Smooth muscle cell (in vitro differentiated cells): ENCODE data around the gene CD1E. TPM values are rescaled to one million over a fixed set of nuclear protein-coding genes. Genes with fewer than 3 reads are reported as not detected.

Source experiments
- DNase-seq: peaks from one replicate; lab custom pipeline; 2025; ENCODE audit not compliant: unreplicated experiment; lab: John Stamatoyannopoulos, UW
- H2AFZ ChIP-seq: fragments of 200-600 bp; sonication (generic); 2 replicates; pipeline ENCODE4 v1.6.0; 2016; ENCODE audit warnings: antibody characterized with exemption, low read depth, mild to moderate bottlenecking
- H3F3A ChIP-seq: fragments of 200-600 bp; sonication (generic); 2 replicates; pipeline ENCODE4 v1.6.0; 2017; ENCODE audit warnings: antibody characterized with exemption, low read depth
- H3K27ac ChIP-seq: fragments of 200-600 bp; sonication (generic); 2 replicates; pipeline ENCODE4 v1.5.1; 2016; ENCODE audit warnings: low read depth, mild to moderate bottlenecking
- H3K27me3 ChIP-seq: fragments of 200-600 bp; sonication (generic); 2 replicates; pipeline ENCODE4 v1.6.1; 2016; ENCODE audit warnings: low read depth, mild to moderate bottlenecking
- H3K36me3 ChIP-seq: fragments of 200-600 bp; sonication (generic); 2 replicates; pipeline ENCODE4 v1.5.1; 2016; ENCODE audit warnings: low read depth
- H3K4me1 ChIP-seq: fragments of 200-600 bp; sonication (generic); 2 replicates; pipeline ENCODE4 v1.5.1; 2016; ENCODE audit warnings: low read depth
- H3K4me2 ChIP-seq: fragments of 200-600 bp; sonication (generic); 2 replicates; pipeline ENCODE4 v1.6.0; 2016; ENCODE audit warnings: mild to moderate bottlenecking
- H3K4me3 ChIP-seq: fragments of 200-600 bp; sonication (generic); 2 replicates; pipeline ENCODE4 v1.5.1; 2016; ENCODE audit warnings: mild to moderate bottlenecking
- H3K79me2 ChIP-seq: fragments of 200-600 bp; sonication (generic); 2 replicates; pipeline ENCODE4 v1.6.0; 2016; ENCODE audit warnings: low read depth, mild to moderate bottlenecking
- H3K9ac ChIP-seq: fragments of 200-600 bp; sonication (generic); 2 replicates; pipeline ENCODE4 v1.6.0; 2016; ENCODE audit warnings: low read depth
- H3K9me3 ChIP-seq: fragments of 200-600 bp; sonication (generic); replicated peaks from 2 replicates; pipeline ENCODE4 v1.5.1; 2016; ENCODE audit warnings: low read depth
- H4K20me1 ChIP-seq: fragments of 200-600 bp; sonication (generic); 2 replicates; pipeline ENCODE4 v1.6.0; 2016; ENCODE audit warnings: low read depth
- WGBS: methylation state at CpG from one replicate; pipeline ENCODE4 v1.1.7; 2016; ENCODE audit warnings: low lambda C conversion rate; 5-methylcytosine and 5-hydroxymethylcytosine counted together
- polyA plus RNA-seq: library from polyadenylated mRNA; unstranded; fragments of >200 nt; fragmentation: Nextera tagmentation; extraction: Ambion mirVana; gene quantifications from 2 replicates; pipeline ENCODE4 v1.2.1, GENCODE V29; 2016
- total RNA-seq: library from RNA; depleted of rRNA; stranded (reverse); fragments of >200 nt; gene quantifications from 2 replicates; pipeline ENCODE4 v1.2.3, GENCODE V29; 2014
- TF ChIP-seq, protein P1 (sequence below): fragments of 200-600 bp; sonication (generic); IDR thresholded peaks from 2 replicates; pipeline ENCODE4 v1.5.1; 2017; ENCODE audit warnings: borderline replicate concordance, mild to moderate bottlenecking, antibody characterized with exemption; ENCODE audit not compliant: insufficient read depth, poor library complexity, severe bottlenecking

Gene CD1E
- total and polyA plus RNA-seq, 2 experiments from 2014 or later, result not detected

DNA sequence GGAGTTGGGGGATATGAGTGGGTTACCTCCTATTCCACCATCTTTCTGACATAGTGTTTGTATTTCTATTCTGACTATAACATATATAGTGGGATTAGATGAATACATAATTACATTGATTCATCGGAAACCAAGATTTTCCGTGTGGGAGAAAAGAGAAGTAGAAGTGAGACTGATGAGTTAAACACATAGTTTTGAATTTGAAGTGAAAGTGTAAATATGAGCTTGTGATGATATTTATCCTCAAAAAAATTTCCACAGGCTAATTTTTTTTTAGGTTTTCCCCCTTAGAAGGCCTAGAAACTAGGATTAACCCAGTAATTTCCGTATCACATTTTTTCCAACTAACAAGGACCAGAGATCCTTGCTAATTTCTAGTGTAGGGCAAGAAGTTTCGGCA, 29.3 kb upstream of the CD1E start:
- no peak overlapping the region for H3K27ac ChIP-seq
- no peaks in the 10 kb centered on the region for H3K9me3 ChIP-seq
- no peak overlapping the region for H2AFZ ChIP-seq
- no peak overlapping the region for H3K4me3 ChIP-seq
- DNase-seq, result no peak
- H3F3A ChIP-seq, result no peaks in the 10 kb centered on the region
- H4K20me1 ChIP-seq, result no peaks in the 10 kb centered on the region
- TF ChIP-seq, protein P1, sequence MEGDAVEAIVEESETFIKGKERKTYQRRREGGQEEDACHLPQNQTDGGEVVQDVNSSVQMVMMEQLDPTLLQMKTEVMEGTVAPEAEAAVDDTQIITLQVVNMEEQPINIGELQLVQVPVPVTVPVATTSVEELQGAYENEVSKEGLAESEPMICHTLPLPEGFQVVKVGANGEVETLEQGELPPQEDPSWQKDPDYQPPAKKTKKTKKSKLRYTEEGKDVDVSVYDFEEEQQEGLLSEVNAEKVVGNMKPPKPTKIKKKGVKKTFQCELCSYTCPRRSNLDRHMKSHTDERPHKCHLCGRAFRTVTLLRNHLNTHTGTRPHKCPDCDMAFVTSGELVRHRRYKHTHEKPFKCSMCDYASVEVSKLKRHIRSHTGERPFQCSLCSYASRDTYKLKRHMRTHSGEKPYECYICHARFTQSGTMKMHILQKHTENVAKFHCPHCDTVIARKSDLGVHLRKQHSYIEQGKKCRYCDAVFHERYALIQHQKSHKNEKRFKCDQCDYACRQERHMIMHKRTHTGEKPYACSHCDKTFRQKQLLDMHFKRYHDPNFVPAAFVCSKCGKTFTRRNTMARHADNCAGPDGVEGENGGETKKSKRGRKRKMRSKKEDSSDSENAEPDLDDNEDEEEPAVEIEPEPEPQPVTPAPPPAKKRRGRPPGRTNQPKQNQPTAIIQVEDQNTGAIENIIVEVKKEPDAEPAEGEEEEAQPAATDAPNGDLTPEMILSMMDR, result no peak
- no peak overlapping the region for H3K4me2 ChIP-seq
- no peaks in the 10 kb centered on the region for H3K27me3 ChIP-seq
- no peaks in the 10 kb centered on the region for H3K4me1 ChIP-seq
- WGBS, result 90% methylated on average over 4 of the region's 4 CpGs
- no peaks in the 10 kb centered on the region for H3K79me2 ChIP-seq
- no peaks in the 10 kb centered on the region for H3K36me3 ChIP-seq
- no peak overlapping the region for H3K9ac ChIP-seq

DNA sequence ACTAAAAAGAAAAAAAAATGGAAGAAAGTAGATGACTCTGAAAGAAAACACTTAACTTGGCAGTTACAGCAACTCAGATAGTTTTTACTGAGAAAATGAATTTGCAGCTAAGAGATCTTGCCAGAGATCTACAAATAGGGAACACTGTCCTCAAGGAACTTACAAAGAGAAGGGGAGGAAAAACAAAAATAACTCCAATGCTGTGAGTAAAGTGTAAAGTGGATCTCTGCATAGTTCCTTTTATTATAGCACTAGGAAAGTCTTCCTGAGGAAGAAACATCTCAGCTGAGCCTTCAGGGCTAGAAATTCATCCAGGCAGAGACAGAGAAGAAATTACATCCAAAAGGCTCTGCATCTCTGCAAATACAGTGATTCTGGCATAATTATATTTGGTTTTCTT, 26.2 kb upstream of the CD1E start:
- TF ChIP-seq, protein P1, result no peak
- no peak overlapping the region for H3K4me2 ChIP-seq
- H3K79me2 ChIP-seq, result no peaks in the 10 kb centered on the region
- H3K4me1 ChIP-seq, result no peaks in the 10 kb centered on the region
- no peaks in the 10 kb centered on the region for H3K9me3 ChIP-seq
- H3K27me3 ChIP-seq, result no peaks in the 10 kb centered on the region
- H4K20me1 ChIP-seq, result no peaks in the 10 kb centered on the region
- no peaks in the 10 kb centered on the region for H3K36me3 ChIP-seq
- DNase-seq, result no peak
- H3K4me3 ChIP-seq, result no peak overlapping the region
- no peak overlapping the region for H3K9ac ChIP-seq
- H3K27ac ChIP-seq, result no peak overlapping the region
- H3F3A ChIP-seq, result no peaks in the 10 kb centered on the region
- H2AFZ ChIP-seq, result no peak overlapping the region

DNA sequence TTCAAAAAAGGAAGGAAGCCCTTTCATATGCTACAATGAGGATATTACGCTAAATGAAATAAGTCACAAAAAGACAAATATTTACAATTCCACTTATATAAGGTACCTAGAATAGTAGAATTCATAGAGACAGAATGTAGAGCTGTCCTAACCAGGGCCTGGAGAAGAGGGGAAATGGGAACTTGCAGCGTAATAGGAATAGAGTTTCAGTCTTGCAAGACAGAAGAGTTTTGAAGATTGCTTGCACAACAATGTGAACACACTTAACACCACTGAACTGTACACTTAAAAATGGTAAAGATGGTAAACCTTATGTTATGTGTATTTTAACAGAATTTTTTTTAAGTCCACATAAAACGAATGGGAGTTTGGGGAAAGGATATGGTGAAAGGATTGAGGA, 25.3 kb upstream of the CD1E start:
- Histone ChIP-seq H3K27me3 (no peaks in the 10 kb centered on the region), H3K36me3 (no peaks in the 10 kb centered on the region), H3K4me1 (no peaks in the 10 kb centered on the region), H3K27ac (no peak overlapping the region), H3K9me3 (no peaks in the 10 kb centered on the region), H4K20me1 (no peaks in the 10 kb centered on the region), H3K79me2 (no peaks in the 10 kb centered on the region), H3K4me2 (no peak overlapping the region), H3K9ac (no peak overlapping the region), H2AFZ (no peak overlapping the region), H3K4me3 (no peak overlapping the region), H3F3A (no peaks in the 10 kb centered on the region)
- TF ChIP-seq, protein P1, result no peak
- WGBS, result 92% methylated on average over 3 of the region's 3 CpGs
- DNase-seq, result no peak

DNA sequence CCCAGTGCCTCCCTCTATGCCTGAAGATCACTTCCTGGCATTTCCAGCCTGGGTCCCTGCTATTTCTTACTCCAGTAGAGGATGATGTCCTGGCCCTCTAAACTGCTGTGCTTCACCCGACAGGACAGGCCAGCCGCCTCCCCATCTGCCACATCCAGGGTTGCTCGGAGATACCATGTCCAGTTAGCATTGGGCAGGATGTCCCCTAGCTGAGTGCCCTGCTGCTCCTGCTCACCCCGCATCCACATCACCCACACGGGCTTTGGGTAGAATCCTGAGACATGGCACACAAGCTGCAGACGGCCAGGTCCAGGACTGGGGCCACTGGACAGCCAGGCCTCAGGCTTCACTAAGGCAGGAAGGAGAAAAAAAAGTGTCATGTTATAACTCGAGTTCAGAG, 24.4 kb upstream of the CD1E start:
- Histone ChIP-seq H3K79me2 (no peaks in the 10 kb centered on the region), H4K20me1 (no peaks in the 10 kb centered on the region), H3K4me3 (no peak overlapping the region), H2AFZ (no peak overlapping the region), H3K9ac (no peak overlapping the region), H3K27ac (no peak overlapping the region), H3F3A (no peaks in the 10 kb centered on the region), H3K27me3 (no peaks in the 10 kb centered on the region), H3K9me3 (no peaks in the 10 kb centered on the region), H3K36me3 (no peaks in the 10 kb centered on the region), H3K4me2 (no peak overlapping the region), H3K4me1 (no peaks in the 10 kb centered on the region)
- TF ChIP-seq, protein P1, result no peak
- no peak for DNase-seq
- WGBS, result 91% methylated on average over 7 of the region's 7 CpGs
